Measurements from ENCODE around the gene SMARCD2.

DNA sequence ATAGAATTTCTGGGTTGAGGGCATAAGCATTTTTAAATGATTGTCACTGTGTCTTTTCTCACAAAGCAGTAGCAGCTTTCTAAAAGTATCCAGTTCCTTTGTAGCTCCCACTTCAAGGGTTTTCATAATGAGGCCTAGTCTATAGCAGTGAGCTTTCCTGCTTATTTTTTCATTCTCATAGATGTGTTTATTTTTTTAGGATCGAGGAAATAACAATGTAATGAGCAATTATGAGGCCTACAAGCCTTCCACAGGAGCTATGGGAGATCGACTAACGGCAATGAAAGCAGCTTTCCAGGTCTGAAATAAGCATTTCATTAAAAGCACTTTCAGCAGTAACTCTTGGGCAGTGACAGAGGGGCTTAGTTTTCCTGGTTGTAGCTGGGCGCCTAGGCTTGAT lies 25.8 kb downstream of the SMARCD2 start:
- TF ChIP-seq, protein P1, sequence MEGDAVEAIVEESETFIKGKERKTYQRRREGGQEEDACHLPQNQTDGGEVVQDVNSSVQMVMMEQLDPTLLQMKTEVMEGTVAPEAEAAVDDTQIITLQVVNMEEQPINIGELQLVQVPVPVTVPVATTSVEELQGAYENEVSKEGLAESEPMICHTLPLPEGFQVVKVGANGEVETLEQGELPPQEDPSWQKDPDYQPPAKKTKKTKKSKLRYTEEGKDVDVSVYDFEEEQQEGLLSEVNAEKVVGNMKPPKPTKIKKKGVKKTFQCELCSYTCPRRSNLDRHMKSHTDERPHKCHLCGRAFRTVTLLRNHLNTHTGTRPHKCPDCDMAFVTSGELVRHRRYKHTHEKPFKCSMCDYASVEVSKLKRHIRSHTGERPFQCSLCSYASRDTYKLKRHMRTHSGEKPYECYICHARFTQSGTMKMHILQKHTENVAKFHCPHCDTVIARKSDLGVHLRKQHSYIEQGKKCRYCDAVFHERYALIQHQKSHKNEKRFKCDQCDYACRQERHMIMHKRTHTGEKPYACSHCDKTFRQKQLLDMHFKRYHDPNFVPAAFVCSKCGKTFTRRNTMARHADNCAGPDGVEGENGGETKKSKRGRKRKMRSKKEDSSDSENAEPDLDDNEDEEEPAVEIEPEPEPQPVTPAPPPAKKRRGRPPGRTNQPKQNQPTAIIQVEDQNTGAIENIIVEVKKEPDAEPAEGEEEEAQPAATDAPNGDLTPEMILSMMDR (IDR thresholded peaks at IDR 0.05) = no peak
- TF ChIP-seq ZFX (IDR thresholded peaks at IDR 0.05; ENCODE audit: borderline replicate concordance) = no peak
